Panc1 (cell line): ENCODE results near the gene EPYC.

ENCODE experiments used
- POLR2AphosphoS5 ChIP-seq: IDR thresholded peaks from 2 replicates; pipeline ENCODE4 v1.6.1; 2012; ENCODE audit warnings: mild to moderate bottlenecking, low read depth, low read length, moderate library complexity
- SIN3A ChIP-seq: IDR thresholded peaks from 2 replicates; pipeline ENCODE4 v1.6.1; 2012; ENCODE audit warnings: low read depth, mild to moderate bottlenecking, low read length, moderate library complexity, borderline replicate concordance; ENCODE audit not compliant: insufficient read depth
- TF ChIP-seq, protein P1 (sequence below), 2 experiments: IDR thresholded peaks; 2 replicates each; pipeline ENCODE4 v1.6.1; 2011 to 2012; ENCODE audit warnings: low read depth in 2 of 2, control low read depth in 1 of 2, low read length in 1 of 2, mild to moderate bottlenecking in 1 of 2, moderate library complexity in 1 of 2; ENCODE audit not compliant: insufficient read depth in 1 of 2
- TF ChIP-seq, protein P2 (sequence below): fragments of 450-650 bp; IDR thresholded peaks from 2 replicates; pipeline ENCODE4 v1.5.1; 2017; ENCODE audit warnings: mild to moderate bottlenecking

GRCh38 chr12:90943255-90943654, 61.5 kb downstream of the EPYC start:
- TF ChIP-seq SIN3A (no peak), POLR2AphosphoS5 (no peak)
- TF ChIP-seq, protein P1, sequence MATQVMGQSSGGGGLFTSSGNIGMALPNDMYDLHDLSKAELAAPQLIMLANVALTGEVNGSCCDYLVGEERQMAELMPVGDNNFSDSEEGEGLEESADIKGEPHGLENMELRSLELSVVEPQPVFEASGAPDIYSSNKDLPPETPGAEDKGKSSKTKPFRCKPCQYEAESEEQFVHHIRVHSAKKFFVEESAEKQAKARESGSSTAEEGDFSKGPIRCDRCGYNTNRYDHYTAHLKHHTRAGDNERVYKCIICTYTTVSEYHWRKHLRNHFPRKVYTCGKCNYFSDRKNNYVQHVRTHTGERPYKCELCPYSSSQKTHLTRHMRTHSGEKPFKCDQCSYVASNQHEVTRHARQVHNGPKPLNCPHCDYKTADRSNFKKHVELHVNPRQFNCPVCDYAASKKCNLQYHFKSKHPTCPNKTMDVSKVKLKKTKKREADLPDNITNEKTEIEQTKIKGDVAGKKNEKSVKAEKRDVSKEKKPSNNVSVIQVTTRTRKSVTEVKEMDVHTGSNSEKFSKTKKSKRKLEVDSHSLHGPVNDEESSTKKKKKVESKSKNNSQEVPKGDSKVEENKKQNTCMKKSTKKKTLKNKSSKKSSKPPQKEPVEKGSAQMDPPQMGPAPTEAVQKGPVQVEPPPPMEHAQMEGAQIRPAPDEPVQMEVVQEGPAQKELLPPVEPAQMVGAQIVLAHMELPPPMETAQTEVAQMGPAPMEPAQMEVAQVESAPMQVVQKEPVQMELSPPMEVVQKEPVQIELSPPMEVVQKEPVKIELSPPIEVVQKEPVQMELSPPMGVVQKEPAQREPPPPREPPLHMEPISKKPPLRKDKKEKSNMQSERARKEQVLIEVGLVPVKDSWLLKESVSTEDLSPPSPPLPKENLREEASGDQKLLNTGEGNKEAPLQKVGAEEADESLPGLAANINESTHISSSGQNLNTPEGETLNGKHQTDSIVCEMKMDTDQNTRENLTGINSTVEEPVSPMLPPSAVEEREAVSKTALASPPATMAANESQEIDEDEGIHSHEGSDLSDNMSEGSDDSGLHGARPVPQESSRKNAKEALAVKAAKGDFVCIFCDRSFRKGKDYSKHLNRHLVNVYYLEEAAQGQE (IDR thresholded peaks at IDR 0.05; ENCODE audit: insufficient read depth in 1 of 2, low read depth in 2 of 2, low read length in 1 of 2): no peak
- TF ChIP-seq, protein P2, sequence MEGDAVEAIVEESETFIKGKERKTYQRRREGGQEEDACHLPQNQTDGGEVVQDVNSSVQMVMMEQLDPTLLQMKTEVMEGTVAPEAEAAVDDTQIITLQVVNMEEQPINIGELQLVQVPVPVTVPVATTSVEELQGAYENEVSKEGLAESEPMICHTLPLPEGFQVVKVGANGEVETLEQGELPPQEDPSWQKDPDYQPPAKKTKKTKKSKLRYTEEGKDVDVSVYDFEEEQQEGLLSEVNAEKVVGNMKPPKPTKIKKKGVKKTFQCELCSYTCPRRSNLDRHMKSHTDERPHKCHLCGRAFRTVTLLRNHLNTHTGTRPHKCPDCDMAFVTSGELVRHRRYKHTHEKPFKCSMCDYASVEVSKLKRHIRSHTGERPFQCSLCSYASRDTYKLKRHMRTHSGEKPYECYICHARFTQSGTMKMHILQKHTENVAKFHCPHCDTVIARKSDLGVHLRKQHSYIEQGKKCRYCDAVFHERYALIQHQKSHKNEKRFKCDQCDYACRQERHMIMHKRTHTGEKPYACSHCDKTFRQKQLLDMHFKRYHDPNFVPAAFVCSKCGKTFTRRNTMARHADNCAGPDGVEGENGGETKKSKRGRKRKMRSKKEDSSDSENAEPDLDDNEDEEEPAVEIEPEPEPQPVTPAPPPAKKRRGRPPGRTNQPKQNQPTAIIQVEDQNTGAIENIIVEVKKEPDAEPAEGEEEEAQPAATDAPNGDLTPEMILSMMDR: no peak
